H9 (cell line): ENCODE measurements around the gene CEP83. TPM values are rescaled to one million over a fixed set of nuclear protein-coding genes. Genes with fewer than 3 reads are reported as not detected.

Experiments used
- DNase-seq: peaks from one replicate; pipeline ENCODE4 v3.0.0-alpha.2; 2017
- H2AFZ ChIP-seq: one replicate; pipeline ENCODE4 v1.6.1; 2013; ENCODE audit warnings: mild to moderate bottlenecking, low read length, control low read depth, moderate library complexity
- H2AK5ac ChIP-seq: 2 replicates; pipeline ENCODE4 v1.6.1; 2013; ENCODE audit warnings: low read length, control low read depth, mixed read lengths; ENCODE audit not compliant: insufficient read length
- H2BK120ac ChIP-seq: one replicate; pipeline ENCODE4 v1.6.1; 2013; ENCODE audit warnings: low read depth, mild to moderate bottlenecking, low read length, control low read depth, inconsistent platforms; ENCODE audit not compliant: poor library complexity, severe bottlenecking
- H2BK12ac ChIP-seq: 2 replicates; pipeline ENCODE4 v1.6.1; 2013; ENCODE audit warnings: low read length, control low read depth, mixed read lengths, low read depth; ENCODE audit not compliant: insufficient read length
- H2BK15ac ChIP-seq: 2 replicates; pipeline ENCODE4 v1.6.1; 2013; ENCODE audit warnings: low read depth, low read length, control low read depth
- H2BK20ac ChIP-seq: one replicate; pipeline ENCODE4 v1.6.1; 2013; ENCODE audit warnings: low read depth, mild to moderate bottlenecking, low read length, control low read depth, inconsistent platforms; ENCODE audit not compliant: poor library complexity, severe bottlenecking
- H2BK5ac ChIP-seq: 2 replicates; pipeline ENCODE4 v1.6.1; 2013; ENCODE audit warnings: low read length, control low read depth, mixed read lengths; ENCODE audit not compliant: insufficient read length
- H3K14ac ChIP-seq: 2 replicates; pipeline ENCODE4 v1.6.1; 2013; ENCODE audit warnings: low read length, control low read depth; ENCODE audit not compliant: insufficient read depth
- H3K18ac ChIP-seq: 2 replicates; pipeline ENCODE4 v1.6.1; 2013; ENCODE audit warnings: low read depth, mild to moderate bottlenecking, mixed read lengths, low read length, control low read depth; ENCODE audit not compliant: insufficient read length
- H3K23ac ChIP-seq: 2 replicates; pipeline ENCODE4 v1.6.1; 2013; ENCODE audit warnings: low read length, control low read depth, mixed read lengths, low read depth; ENCODE audit not compliant: insufficient read length
- H3K23me2 ChIP-seq: 2 replicates; pipeline ENCODE4 v1.6.1; 2013; ENCODE audit warnings: low read depth, mild to moderate bottlenecking, mixed read lengths, low read length, control low read depth; ENCODE audit not compliant: insufficient read length, poor library complexity, severe bottlenecking
- H3K27ac ChIP-seq: 2 replicates; pipeline ENCODE4 v1.5.1; 2013; ENCODE audit warnings: low read length, control low read depth, mixed read lengths, low read depth; ENCODE audit not compliant: insufficient read length
- H3K27me3 ChIP-seq: 2 replicates; pipeline ENCODE4 v1.6.1; 2013; ENCODE audit warnings: low read length, control low read depth, inconsistent platforms; ENCODE audit not compliant: insufficient read depth
- H3K4ac ChIP-seq: 2 replicates; pipeline ENCODE4 v1.6.1; 2013; ENCODE audit warnings: low read depth, mild to moderate bottlenecking, control low read depth, inconsistent platforms, low read length, moderate library complexity
- H3K4me1 ChIP-seq: 2 replicates; pipeline ENCODE4 v1.6.1; 2013; ENCODE audit warnings: low read length, control low read depth, inconsistent platforms; ENCODE audit not compliant: insufficient read depth
- H3K4me2 ChIP-seq: 2 replicates; pipeline ENCODE4 v1.6.1; 2013; ENCODE audit warnings: low read length, control low read depth, mixed read lengths; ENCODE audit not compliant: insufficient read length, insufficient read depth
- H3K56ac ChIP-seq: 2 replicates; pipeline ENCODE4 v1.6.1; 2013; ENCODE audit warnings: low read depth, mild to moderate bottlenecking, mixed read lengths, low read length, control low read depth; ENCODE audit not compliant: insufficient read length
- H3K79me1 ChIP-seq: 2 replicates; pipeline ENCODE4 v1.6.1; 2013; ENCODE audit warnings: low read depth, mild to moderate bottlenecking, moderate library complexity, low read length, control low read depth, inconsistent platforms; ENCODE audit not compliant: insufficient read depth, poor library complexity, severe bottlenecking
- H3K79me2 ChIP-seq: 2 replicates; pipeline ENCODE4 v1.6.1; 2013; ENCODE audit warnings: low read length, control low read depth, inconsistent platforms; ENCODE audit not compliant: insufficient read depth
- H3K9ac ChIP-seq: 2 replicates; pipeline ENCODE4 v1.6.1; 2013; ENCODE audit warnings: low read length, control low read depth, mixed read lengths; ENCODE audit not compliant: insufficient read length; ENCODE audit errors: extremely low read depth
- H3K9me3 ChIP-seq: one replicate; pipeline ENCODE4 v1.6.1; 2013; ENCODE audit warnings: low read depth, low read length, inconsistent platforms; ENCODE audit not compliant: control insufficient read depth
- H3T11ph ChIP-seq: one replicate; pipeline ENCODE4 v1.6.1; 2013; ENCODE audit warnings: mild to moderate bottlenecking, low read length, control low read depth, inconsistent platforms
- H4K20me1 ChIP-seq: one replicate; pipeline ENCODE4 v1.6.1; 2013; ENCODE audit not compliant: control insufficient read depth, insufficient read length, insufficient read depth
- H4K5ac ChIP-seq: 2 replicates; pipeline ENCODE4 v1.6.1; 2013; ENCODE audit warnings: low read depth, mild to moderate bottlenecking, mixed read lengths, low read length, control low read depth; ENCODE audit not compliant: insufficient read length
- H4K8ac ChIP-seq: replicated peaks from 2 replicates; pipeline ENCODE4 v1.6.1; 2013; ENCODE audit warnings: low read length, control low read depth, mixed read lengths, low read depth; ENCODE audit not compliant: insufficient read length
- H4K91ac ChIP-seq: 2 replicates; pipeline ENCODE4 v1.6.1; 2013; ENCODE audit warnings: low read depth, mild to moderate bottlenecking, moderate library complexity, mixed read lengths, low read length, control low read depth; ENCODE audit not compliant: insufficient read length
- H3K27ac Mint-ChIP-seq, 3 experiments: 2 replicates in 2 of 3; 3 replicates in 1 of 3; pipeline ENCODE4 v1.8.0; 2020 to 2021; ENCODE audit warnings: mixed read lengths in 3 of 3, mild to moderate bottlenecking in 1 of 3, moderate library complexity in 1 of 3
- H3K27me3 Mint-ChIP-seq: 2 replicates; pipeline ENCODE4 v1.8.0; 2021; ENCODE audit warnings: low read depth, mild to moderate bottlenecking, moderate library complexity, mixed read lengths
- H3K36me3 Mint-ChIP-seq, 3 experiments: 2 replicates in 2 of 3; 3 replicates in 1 of 3; pipeline ENCODE4 v1.8.0; 2020 to 2021; ENCODE audit warnings: low read depth in 3 of 3, mixed read lengths in 3 of 3; ENCODE audit not compliant: insufficient read depth in 1 of 3
- H3K4me1 Mint-ChIP-seq, 2 experiments: 2 replicates each; pipeline ENCODE4 v1.8.0; 2020; ENCODE audit warnings: mixed read lengths in 2 of 2
- H3K4me3 Mint-ChIP-seq, 2 experiments: 2 replicates in 1 of 2; 3 replicates in 1 of 2; pipeline ENCODE4 v1.8.0; 2020 to 2021; ENCODE audit warnings: mild to moderate bottlenecking in 2 of 2, mixed read lengths in 2 of 2, moderate library complexity in 1 of 2
- H3K9me3 Mint-ChIP-seq, 2 experiments: 2 replicates in 1 of 2; 3 replicates in 1 of 2; pipeline ENCODE4 v1.8.0; 2020; ENCODE audit warnings: mild to moderate bottlenecking in 2 of 2, mixed read lengths in 2 of 2, moderate library complexity in 1 of 2
- WGBS: extraction: QIAGEN DNeasy Blood & Tissue Kit; methylation state at CpG from one replicate; pipeline ENCODE4 v1.1.7; 2013; ENCODE audit warnings: missing lambda C conversion rate, low lambda C conversion rate, mixed read lengths; ENCODE audit not compliant: insufficient read length; ENCODE audit errors: extremely low coverage; 5-methylcytosine and 5-hydroxymethylcytosine counted together
- total RNA-seq: library from RNA; stranded (reverse); gene quantifications from 2 replicates; pipeline ENCODE4 v1.2.1, GENCODE V29; 2021
- TF ChIP-seq, protein P1 (sequence below): fragments of 200-600 bp; sonication (generic); conservative IDR thresholded peaks from 3 replicates; pipeline ENCODE4 v1.8.0; 2021; ENCODE audit warnings: antibody characterized with exemption, mild to moderate bottlenecking

Gene CEP83
- total RNA-seq, 1 experiment from 2014 or later, result 26.5 TPM

DNA sequence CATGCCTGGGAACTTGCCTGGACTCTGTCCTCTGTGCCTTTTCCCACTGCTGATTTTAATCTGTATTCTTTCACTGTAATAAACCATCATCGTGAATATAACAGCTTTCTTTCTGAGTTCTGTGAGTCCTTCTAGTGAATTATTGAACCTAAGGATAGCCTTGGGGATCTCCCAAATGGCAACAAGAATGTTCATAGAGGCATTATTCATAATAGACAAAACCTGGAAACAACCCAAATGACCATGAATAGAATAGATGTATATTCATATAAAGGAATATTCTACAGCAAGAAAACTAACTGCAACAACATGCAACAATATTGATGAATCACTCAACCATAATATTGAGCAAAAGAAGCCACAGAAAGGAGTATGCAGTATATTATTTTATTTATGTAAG, 44.7 kb upstream of the CEP83 start:
- Histone ChIP-seq H3K9ac (no peak overlapping the region), H2BK15ac (no peak overlapping the region), H2AK5ac (no peak overlapping the region), H3K14ac (no peak overlapping the region), H2BK20ac (no peak overlapping the region), H3K4me2 (no peak overlapping the region), H2AFZ (no peak overlapping the region), H3K79me2 (no peaks in the 10 kb centered on the region), H3K23ac (no peak overlapping the region), H2BK5ac (no peak overlapping the region), H3K23me2 (no peaks in the 10 kb centered on the region), H3K56ac (no peak overlapping the region), H3T11ph (no peak overlapping the region), H3K79me1 (no peaks in the 10 kb centered on the region), H2BK12ac (no peak overlapping the region), H4K20me1 (no peaks in the 10 kb centered on the region), H3K4ac (no peak overlapping the region), H4K5ac (no peak overlapping the region), H3K27ac (no peak overlapping the region), H3K27me3 (no peaks in the 10 kb centered on the region), H3K9me3 (no peaks in the 10 kb centered on the region), H3K18ac (no peak overlapping the region), H4K91ac (no peak overlapping the region), H2BK120ac (no peak overlapping the region), H3K4me1 (no peaks in the 10 kb centered on the region; the same call in 1 of the 2 replicates), H4K8ac (no peak overlapping the region)
- H3K36me3 Mint-ChIP-seq, result peaks cover 0 to 16% (median 1%) of the 10 kb centered on the region in 3 experiments; a peak in 2 of 7 replicates
- TF ChIP-seq, protein P1, sequence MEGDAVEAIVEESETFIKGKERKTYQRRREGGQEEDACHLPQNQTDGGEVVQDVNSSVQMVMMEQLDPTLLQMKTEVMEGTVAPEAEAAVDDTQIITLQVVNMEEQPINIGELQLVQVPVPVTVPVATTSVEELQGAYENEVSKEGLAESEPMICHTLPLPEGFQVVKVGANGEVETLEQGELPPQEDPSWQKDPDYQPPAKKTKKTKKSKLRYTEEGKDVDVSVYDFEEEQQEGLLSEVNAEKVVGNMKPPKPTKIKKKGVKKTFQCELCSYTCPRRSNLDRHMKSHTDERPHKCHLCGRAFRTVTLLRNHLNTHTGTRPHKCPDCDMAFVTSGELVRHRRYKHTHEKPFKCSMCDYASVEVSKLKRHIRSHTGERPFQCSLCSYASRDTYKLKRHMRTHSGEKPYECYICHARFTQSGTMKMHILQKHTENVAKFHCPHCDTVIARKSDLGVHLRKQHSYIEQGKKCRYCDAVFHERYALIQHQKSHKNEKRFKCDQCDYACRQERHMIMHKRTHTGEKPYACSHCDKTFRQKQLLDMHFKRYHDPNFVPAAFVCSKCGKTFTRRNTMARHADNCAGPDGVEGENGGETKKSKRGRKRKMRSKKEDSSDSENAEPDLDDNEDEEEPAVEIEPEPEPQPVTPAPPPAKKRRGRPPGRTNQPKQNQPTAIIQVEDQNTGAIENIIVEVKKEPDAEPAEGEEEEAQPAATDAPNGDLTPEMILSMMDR, result no peak
- H3K4me3 Mint-ChIP-seq, result no peak overlapping the region
- DNase-seq, result no peak
- H3K27me3 Mint-ChIP-seq, result no peaks in the 10 kb centered on the region
- peaks cover 8 to 17% of the 10 kb centered on the region in 2 experiments; a peak in 4 of 5 replicates for H3K9me3 Mint-ChIP-seq
- no CpG with 5 or more reads among the region's 1 CpG for WGBS
- peaks cover 7 to 10% of the 10 kb centered on the region in 2 experiments for H3K4me1 Mint-ChIP-seq
- H3K27ac Mint-ChIP-seq, result no peak overlapping the region
